C4-2B (cell line): ENCODE measurements around the gene MINDY4.

Source experiments
- ZFX ChIP-seq: fragments of 450-650 bp; IDR thresholded peaks from 2 replicates; pipeline ENCODE4 v1.6.1; 2017
- TF ChIP-seq, protein P1 (sequence below): fragments of 450-650 bp; conservative IDR thresholded peaks from 2 replicates; pipeline ENCODE4 v1.5.1; 2017; ENCODE audit warnings: mild to moderate bottlenecking

DNA sequence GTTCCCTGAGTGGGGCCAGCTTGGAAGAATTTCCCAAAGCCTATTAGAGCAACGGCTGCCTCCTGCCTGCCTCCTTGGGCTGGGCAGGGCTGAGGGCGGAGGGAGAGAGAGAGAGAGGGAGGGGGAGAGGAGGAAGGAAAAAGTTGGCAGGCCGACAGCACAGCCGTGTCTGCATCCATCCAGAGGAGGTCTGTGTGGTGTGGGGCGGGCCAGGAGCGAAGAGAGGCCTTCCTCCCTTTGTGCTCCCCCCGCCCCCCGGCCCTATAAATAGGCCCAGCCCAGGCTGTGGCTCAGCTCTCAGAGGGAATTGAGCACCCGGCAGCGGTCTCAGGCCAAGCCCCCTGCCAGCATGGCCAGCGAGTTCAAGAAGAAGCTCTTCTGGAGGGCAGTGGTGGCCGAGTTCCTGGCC, 140.3 kb downstream of the MINDY4 start, which contains the start of gene AQP1:
- TF ChIP-seq, protein P1, sequence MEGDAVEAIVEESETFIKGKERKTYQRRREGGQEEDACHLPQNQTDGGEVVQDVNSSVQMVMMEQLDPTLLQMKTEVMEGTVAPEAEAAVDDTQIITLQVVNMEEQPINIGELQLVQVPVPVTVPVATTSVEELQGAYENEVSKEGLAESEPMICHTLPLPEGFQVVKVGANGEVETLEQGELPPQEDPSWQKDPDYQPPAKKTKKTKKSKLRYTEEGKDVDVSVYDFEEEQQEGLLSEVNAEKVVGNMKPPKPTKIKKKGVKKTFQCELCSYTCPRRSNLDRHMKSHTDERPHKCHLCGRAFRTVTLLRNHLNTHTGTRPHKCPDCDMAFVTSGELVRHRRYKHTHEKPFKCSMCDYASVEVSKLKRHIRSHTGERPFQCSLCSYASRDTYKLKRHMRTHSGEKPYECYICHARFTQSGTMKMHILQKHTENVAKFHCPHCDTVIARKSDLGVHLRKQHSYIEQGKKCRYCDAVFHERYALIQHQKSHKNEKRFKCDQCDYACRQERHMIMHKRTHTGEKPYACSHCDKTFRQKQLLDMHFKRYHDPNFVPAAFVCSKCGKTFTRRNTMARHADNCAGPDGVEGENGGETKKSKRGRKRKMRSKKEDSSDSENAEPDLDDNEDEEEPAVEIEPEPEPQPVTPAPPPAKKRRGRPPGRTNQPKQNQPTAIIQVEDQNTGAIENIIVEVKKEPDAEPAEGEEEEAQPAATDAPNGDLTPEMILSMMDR = no peak
- no peak for TF ChIP-seq ZFX
